Left colon (tissue), 2 donors: ENCODE data around the gene GNAI3. TPM values are rescaled to one million over a fixed set of nuclear protein-coding genes. Genes with fewer than 3 reads are reported as not detected.
"Not testable (repeated sequence)": the region's sequence is repeated elsewhere in the genome, so short reads cannot be mapped to it uniquely, and the experiment has no call there.

Experiments used
- ATAC-seq: fragments of 200-7000 bp; cut with Tn5 transposase; one replicate; pipeline ENCODE4 v1.9.1; 2020; ENCODE audit warnings: mild to moderate bottlenecking, moderate library complexity
- DNase-seq, 2 donors: peaks; one replicate each; pipeline ENCODE4 v3.0.0-alpha.2; 2020
- intact Hi-C, 2 donors: fragments of 100-400 bp; cut with DNase I in 1 of 2; cut with micrococcal nuclease in 1 of 2; formaldehyde crosslinking; loops; one replicate each; pipeline versions ENCODE4 v1.11.2 to v1.14.0; 2022; cut with DNase I, micrococcal nuclease
- total RNA-seq, 2 donors: library from RNA; stranded (reverse); fragmentation: NEBNext Ultra II Directional; extraction: Animal tissue kit (Norgen Biotek cat#: 25700); gene quantifications; one replicate each; pipeline ENCODE4 v1.2.1, GENCODE V29; 2021
- donor health status: DM: no; HTN: no; CAD: no.
- donor health status: DM: yes; HTN: yes; CAD: no.

The GNAI3 gene
- total RNA-seq, 2 donors from 2014 or later: 7.0 to 7.7 TPM

DNA sequence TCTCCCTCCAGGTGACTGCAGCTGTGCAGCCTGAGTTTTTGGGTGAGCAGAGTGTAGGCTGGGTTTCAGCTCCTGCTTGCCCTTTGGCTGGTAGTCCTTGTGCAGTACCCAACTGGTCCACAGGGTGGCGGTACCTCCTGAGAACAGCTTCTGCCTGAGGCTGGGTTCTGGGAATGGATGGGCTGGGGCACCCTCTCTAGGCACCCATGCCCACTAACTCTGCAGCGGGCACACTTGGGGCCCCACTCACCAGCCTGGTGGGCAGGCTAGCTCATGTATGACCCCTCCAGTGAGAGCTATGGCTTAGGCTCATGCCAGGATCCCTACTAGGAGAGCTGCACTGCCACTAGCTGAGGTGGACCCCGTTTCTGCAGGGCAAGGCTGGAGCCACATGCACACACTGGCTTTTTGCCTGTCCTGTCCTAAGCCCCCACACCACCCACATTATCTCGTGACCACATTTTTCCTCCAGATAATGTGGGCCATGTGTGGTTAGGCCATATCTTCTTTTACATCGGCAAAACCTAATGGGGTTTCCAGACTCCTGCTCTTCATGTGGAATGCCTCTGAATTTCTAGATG, 92.0 kb downstream of the GNAI3 start:
- peak; percentile 76 for ATAC-seq
- peak; percentile 79 to 95 for DNase-seq
- intact Hi-C loops: loop anchor here (5.0 to 10.0 kb wide), 3 partner anchors 93 to 134 kb away; partner anchors contain the start of gene GNAI3 (in 1 of the 2)

DNA sequence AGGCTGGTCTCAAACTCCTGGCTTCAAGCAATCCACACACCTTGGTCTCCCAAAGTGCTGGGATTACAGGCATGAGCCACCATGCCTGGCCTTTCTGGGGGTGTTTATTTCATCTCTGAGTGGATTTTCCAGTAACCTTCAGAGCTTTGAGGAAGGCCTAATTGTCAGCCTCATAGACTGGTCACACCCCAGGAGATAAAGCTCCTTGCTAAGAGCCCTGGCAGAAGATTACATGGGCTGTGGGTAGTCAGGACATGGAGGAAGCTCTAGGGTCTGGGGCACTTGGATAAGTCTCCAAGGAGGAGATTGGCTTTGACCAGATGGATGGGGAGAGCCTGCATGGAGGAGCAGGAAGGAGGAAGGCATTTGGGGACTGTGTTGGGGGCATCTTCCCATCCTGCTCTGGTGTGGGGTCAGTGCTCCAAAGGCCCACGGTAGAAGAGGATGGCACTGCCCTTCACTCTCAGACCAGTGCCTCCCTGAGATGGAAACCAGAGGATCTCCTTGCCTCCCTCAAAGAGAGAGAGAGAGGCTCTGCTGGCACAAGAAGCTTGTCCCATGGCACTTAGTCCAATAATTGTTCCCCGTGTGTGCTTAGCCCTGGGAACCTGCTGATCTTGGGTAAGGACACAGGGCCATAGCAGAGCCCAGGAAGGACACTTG, 92.8 kb downstream of the GNAI3 start:
- intact Hi-C loops: loop anchor here (5.0 to 10.0 kb wide), 3 partner anchors 94 to 134 kb away; partner anchors contain the start of gene GNAI3 (in 1 of the 2)
- no peak for ATAC-seq
- no peak for DNase-seq

DNA sequence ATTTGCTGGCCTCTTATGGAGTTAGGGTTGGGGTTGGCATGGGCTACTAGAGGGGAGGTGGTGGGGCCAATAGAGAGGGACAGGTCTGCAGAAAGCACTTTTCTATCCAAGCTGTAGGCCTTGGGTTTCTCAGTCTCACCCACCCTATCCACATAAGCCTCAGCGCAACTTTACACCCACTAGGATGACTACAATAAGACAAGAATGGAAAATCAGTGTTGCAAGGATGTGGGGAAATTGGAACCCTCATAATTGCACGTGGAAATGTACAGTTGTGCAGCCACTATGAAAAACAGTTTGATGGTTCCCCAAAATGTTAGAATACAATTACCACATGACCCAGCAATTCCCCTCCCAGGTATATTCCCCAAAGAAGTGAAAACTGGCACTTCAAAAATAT, 93.4 kb downstream of the GNAI3 start:
- intact Hi-C loops: loop anchor here (5.0 to 10.0 kb wide), 3 partner anchors 95 to 133 kb away; partner anchors contain the start of gene GNAI3 (in 1 of the 2)
- no peak for ATAC-seq
- DNase-seq: no peak

DNA sequence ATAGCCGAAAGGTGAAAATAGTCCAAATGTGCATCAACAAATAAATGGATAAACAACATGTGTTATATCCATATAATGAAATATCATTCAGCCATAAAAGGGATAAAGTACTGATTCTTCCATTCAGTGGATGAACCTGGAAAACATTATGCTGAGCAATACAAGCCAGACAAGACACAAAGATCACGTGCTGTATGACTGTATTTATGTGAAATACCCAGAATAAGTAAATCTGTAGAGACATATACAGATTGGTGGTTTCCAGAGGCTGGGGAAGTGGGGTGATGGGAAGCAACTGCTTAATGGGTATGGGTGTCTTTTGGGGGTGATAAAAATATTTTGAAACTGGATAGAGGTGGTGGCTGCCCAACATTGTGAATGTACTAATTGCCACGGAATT, 94.2 kb downstream of the GNAI3 start:
- ATAC-seq (no peak), DNase-seq (no peak)
- intact Hi-C loops: loop anchor here (5.0 to 10.0 kb wide), 3 partner anchors 95 to 132 kb away; partner anchors contain the start of gene GNAI3 (in 1 of the 2)

DNA sequence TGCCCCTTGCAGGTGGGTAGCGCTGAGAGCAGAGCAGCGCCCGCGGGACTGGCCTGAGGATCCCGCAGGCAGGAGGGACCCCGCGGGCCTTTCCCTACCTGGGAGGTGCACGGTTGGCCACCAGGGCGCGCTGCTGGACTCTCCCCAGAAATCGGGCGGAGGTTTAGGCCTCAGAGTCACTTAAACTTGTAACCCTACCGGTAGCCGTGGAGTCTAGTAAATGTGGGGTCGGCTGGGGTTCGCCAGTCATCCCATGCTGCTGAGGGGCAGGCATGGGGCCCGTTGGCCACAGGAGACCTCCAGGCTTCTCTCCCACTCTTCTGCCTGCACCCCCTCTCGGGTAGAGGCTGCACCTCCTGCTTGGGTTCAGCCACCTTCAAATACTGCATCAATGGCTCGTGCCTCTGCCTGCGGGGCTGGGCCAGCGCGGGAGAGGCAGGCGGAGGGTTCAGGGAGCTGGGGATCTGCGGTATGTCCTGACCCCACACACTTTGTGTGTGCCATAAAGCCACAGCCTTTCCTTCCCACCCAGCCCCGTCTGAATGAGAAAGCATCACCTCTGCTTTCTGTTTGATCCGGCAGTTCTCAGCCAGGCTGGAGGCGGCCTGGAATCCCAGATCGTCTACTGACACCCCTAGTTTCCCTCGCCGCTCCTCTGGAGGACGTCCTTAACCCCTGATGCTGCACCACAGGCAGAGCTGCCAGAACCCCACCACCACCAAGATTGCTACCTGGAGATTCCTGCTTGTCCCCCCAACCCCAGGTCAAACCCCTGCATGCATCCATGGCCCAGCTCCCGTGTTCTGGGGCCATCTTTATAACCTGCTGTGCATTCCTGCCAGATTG, 95.2 kb downstream of the GNAI3 start:
- peak; percentile 78 to 94 for DNase-seq
- intact Hi-C loops: loop anchor here (5.0 to 10.0 kb wide), 3 partner anchors 96 to 131 kb away; partner anchors contain the start of gene GNAI3 (in 1 of the 2)
- ATAC-seq: peak; percentile 88

DNA sequence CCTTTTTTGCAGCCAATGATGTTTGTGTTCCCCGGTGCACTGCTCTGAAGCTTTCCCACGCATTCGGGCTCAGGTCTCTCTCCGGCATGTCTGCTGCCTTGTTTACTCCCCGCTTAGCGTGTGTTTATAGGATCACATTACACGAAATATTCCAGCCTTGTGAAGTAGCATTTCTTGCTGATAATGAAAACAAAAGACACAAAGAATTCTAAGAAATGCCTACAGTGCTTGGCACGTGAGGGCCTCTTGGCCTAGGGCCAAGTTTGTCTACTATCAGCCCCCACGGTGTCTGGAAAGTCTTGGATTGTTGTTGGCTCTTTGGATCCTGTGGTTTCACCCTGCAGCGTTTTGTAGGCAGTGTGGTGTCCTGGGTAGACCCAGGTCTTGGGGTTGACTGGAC, 96.3 kb downstream of the GNAI3 start:
- intact Hi-C loops: loop anchor here (5.0 to 10.0 kb wide), 3 partner anchors 97 to 130 kb away; partner anchors contain the start of gene GNAI3 (in 1 of the 2)
- DNase-seq (no peak), ATAC-seq (no peak)

DNA sequence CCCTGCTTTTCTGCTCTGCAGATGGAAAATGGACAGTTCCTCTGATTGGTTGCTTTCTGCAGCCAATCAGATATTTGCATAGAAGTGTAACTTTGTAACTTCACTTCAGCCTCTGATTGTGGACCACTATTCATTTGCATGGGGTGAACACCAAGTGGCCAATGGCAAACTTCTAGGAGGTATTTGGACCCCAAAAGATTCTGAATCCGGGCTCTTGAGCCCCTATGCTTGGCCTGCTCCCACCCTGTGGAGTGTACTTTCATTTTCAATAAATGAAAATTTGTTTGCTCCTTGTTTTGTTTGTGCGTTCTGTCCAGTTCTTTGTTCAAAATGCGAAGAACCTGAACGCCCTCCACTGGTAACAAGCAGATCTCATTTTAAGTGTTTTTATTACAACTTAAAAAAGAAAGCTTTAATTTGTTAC, 101.1 kb downstream of the GNAI3 start:
- intact Hi-C loops: loop anchor here in 1 of 2 donors (10.0 kb wide), 1 partner anchor 125 kb away; no protein-coding TSS in a partner anchor
- ATAC-seq: peak; percentile 31
- no peak for DNase-seq

DNA sequence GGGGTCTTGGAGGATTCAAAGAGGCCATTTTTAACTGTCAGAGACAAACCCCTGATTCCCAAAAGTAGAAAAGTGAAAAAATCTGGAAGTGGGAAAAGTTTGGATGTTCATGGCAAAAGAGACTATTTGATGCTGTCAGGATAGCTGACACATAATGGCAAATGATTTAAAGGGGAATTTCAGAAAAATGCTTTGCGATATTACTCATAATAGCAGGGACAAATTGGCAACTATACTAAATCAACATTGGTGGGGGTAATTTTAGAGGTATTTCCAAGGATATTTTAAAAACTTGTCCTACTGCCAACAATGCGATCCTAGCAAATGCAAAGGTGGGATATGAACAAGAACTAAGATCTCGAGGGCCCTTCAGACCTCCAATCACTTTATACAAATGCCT, 102.2 kb downstream of the GNAI3 start:
- intact Hi-C loops: no loop called here
- no peak for DNase-seq
- no peak for ATAC-seq

DNA sequence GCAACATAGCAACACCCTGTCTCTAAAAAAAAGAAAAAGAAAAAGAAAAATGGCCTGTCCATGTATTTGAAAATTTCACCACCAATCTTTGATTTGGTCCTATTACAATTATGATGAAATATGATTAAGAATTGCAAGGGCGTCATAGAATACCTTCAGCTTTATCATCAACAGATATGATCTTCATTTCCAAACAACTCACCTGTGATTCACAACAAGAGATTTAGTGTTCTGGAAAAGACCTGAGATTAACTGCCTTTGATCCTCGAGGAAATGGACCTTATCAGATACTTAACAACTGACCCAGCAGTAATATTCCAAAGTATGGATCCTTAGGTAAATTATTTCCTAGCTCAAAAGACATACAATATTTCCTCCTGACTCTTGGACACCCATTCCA, 104.0 kb downstream of the GNAI3 start:
- intact Hi-C loops: no loop called here
- ATAC-seq (no peak), DNase-seq (no peak)

DNA sequence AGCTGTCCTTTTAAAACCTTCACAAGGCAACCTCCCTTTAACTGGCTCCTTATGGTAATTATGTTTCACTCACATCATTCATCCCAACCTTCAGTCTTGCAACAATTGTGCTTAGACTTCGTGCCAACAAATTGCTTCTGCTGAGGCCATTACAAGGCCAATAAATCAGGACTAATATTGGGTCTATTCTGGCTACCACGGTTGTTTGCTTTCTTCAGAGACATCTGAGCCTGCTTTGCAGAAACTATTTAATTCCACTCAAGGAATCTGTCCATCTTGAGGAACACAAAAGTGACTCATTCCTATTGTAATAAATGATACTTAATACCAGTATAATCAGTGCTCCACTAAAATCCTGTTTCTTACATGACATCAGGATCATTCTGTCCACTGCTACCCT, 104.9 kb downstream of the GNAI3 start:
- ATAC-seq: no peak
- intact Hi-C loops: no loop called here

DNA sequence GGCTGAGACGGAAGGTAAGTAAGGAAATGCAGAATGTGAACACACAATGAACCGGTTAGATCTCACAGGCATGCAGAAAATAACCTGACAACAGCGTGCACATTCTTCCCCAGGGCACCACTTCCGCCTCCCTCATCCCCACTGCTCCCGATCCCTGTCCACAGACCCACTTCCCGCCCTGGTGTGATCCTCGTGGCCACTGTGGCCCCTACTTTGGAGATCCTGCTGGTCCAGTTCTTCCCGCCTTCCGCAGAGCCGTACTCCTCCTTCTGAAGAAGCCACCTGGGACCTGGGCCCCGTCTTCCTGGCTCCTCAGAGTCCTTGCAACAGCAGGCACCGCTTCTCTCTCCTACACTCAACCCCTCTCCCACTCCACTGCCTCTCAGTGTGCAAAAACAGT, 106.1 kb downstream of the GNAI3 start:
- ATAC-seq (no peak), DNase-seq (no peak)
- intact Hi-C loops: no loop called here

More for the DNA sequence above, 104.9 kb downstream of the GNAI3 start:
- DNase-seq: no peak

DNA sequence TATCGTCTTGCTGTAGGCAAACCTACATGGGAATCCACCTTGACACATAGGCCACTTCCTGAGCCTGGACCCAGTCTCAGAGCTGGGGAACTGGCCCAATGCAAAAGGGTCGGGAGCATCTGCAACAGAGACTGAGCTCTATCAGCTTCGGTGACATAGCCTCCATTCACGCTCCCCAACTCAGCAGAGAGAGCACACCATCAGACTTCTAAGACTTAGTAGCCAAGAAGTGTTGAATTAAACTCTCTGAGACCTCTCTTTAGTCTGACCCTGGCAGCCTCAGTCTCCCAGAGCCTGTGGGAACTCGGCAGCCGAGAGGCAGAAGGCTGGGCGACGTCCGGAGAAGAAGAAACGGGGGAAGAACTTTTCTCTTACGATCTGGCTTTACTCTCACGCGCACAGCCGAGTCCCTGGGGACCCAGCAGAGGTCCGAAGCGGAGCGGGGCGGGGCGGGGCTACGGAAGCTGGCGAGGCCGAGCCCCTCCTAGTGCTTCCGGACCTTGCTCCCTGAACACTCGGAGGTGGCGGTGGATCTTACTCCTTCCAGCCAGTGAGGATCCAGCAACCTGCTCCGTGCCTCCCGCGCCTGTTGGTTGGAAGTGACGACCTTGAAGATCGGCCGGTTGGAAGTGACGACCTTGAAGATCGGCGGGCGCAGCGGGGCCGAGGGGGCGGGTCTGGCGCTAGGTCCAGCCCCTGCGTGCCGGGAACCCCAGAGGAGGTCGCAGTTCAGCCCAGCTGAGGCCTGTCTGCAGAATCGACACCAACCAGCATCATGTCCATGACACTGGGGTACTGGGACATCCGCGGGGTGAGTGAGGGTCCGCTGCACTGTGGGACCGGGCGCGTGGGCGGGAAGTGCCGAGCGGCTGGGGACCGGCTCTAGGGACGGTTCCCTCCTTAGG, 107.5 kb downstream of the GNAI3 start, which contains the start of gene GSTM4:
Gene GSTM4, plus strand, starts transcription at position 485 of the 905 bp plus-strand sequence. Its CDS starts 291 bp downstream, at position 776.
- peak; percentile 91 to 95 for DNase-seq
- intact Hi-C loops: no loop called here
- ATAC-seq: peak; percentile 96

DNA sequence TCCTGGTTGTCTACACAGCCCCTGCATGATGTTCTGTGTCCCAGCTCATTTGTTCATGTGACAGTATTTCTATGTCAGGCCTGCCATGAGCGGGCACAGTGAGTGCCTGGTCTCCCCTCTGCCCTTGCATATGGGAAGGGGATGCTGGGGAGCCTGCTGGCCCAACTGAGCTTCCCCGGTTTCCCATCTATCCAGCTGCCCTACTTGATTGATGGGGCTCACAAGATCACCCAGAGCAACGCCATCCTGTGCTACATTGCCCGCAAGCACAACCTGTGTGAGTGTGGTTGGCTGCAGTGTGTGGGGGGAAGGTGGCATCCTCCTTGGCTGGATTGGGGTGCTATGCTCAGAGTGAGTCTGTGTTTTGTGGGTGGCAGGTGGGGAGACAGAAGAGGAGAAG, 109.0 kb downstream of the GNAI3 start:
- no peak for DNase-seq
- intact Hi-C loops: no loop called here
- no peak for ATAC-seq

DNA sequence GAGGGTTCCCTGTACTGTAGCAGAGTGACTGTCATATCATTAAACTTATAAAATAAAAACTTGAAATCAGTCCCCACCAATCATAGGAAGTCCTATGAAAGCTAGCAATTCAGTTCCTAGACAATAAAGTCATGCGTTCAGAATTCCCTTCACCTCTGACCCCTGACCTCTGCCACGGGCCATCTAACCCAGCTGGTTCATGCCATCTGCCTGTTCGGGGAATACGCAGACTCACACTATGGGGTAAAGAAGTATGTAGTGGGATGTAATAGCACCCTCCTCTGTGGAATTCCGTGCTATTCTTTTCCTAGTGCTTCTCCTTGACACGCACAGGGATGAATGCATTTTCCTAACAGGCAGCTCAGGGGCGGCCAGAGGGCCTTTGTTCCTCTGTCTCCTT, 109.6 kb downstream of the GNAI3 start:
- ATAC-seq: no peak
- intact Hi-C loops: no loop called here
- no peak for DNase-seq

DNA sequence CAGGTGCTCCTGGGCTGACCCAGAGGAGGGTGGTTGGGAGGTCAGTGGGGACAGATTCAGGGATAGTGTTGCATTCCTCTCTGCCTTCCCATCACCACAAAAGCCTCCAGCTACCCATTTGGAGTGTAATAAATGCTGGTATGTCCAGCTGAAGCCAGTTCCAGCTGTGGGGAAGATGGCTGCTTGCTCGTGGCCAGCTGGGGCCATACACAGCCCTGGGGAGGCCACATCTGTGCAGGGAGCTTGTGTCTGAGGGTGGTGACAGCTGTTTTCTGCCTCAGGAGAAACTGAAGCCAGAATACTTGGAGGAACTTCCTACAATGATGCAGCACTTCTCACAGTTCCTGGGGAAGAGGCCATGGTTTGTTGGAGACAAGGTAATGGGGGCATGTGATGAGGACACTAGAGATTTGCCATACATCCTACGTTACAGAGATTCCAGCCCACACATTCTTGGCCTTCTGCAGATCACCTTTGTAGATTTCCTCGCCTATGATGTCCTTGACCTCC, 110.2 kb downstream of the GNAI3 start:
- intact Hi-C loops: no loop called here
- ATAC-seq (no peak), DNase-seq (no peak)

DNA sequence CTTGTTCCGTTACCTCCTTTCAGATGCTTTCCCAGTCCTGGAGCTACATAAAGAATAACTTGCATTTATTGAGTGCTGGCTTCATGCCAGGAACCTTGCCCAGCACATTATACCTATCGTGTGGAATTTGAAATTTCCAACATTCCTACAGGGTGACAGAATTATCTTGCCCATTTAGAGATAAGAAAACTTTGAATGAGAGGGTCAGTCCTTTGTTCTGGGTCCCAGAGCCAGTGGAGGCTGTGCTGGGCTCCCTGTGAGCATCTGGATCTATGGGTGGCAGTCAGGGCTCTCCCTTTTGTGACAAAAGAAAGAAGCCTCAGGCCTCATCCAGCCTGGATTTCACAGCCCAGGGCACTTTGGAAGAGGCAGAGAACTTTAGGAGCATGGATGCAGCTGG, 110.7 kb downstream of the GNAI3 start:
- intact Hi-C loops: no loop called here
- ATAC-seq (no peak), DNase-seq (no peak)

DNA sequence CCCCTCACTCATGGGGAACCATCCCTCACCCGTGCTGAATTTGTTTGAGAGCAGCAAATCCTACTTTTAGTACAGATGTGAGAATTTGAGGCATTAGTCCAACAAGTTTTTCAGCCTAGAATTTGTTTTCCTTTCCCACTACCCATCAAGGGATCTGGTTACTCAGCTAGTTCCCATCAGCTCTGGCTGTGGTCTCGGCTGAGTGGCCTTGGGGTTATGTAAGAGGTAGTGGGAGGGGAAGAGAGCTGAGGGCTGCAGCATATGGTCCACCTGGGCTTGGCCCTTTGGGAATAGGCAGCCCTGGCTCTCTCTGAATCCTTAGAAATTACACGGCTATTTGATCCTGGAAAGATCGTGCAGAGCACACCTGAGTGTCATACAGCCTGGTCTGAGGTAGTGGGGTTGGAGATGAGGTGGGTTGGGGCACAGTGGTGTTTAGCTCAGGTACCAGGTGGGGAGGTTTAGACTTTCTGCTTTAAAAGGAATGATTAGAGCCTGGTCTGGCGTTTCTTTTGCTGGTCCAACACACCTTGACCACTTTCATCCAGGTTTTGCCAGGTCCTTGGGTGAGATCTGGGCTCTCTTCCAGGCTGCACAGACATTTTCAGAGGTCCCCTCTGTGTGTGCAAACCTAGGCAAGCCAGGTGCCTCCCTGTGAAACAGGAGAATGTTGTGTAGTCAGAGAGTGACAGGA, 111.7 kb downstream of the GNAI3 start:
- no peak for ATAC-seq
- intact Hi-C loops: no loop called here
- DNase-seq: no peak

DNA sequence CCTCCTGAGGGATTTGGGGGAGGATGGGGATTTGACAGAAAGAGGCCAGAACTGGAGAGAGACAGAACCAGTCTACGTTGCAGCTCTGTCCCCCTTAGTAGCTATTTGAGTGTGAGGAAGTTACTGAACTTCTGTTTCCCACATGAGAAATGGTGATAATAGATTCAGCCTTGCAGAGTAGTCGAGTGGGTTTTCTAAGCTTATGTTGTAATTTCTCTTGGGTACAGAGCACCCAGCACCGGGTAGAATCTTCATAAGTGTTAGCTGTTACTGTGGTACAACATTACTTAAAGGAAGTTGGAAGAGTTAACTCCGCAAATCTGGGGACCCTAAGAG, 112.2 kb downstream of the GNAI3 start:
- DNase-seq, intact Hi-C loops, ATAC-seq: not testable (repeated sequence)
